HG02759 (cell line): ENCODE data around the gene TMEM86B.
"Not testable (repeated sequence)": the region's sequence is repeated elsewhere in the genome, so short reads cannot be mapped to it uniquely, and the experiment has no call there.

Source experiments
- ATAC-seq: cut with Tn5 transposase; IDR thresholded peaks from one replicate; pipeline ENCODE4 v1.9.1; 2021; ENCODE audit warnings: mild to moderate bottlenecking, moderate library complexity; ENCODE audit not compliant: unreplicated experiment

Gene TMEM86B

DNA sequence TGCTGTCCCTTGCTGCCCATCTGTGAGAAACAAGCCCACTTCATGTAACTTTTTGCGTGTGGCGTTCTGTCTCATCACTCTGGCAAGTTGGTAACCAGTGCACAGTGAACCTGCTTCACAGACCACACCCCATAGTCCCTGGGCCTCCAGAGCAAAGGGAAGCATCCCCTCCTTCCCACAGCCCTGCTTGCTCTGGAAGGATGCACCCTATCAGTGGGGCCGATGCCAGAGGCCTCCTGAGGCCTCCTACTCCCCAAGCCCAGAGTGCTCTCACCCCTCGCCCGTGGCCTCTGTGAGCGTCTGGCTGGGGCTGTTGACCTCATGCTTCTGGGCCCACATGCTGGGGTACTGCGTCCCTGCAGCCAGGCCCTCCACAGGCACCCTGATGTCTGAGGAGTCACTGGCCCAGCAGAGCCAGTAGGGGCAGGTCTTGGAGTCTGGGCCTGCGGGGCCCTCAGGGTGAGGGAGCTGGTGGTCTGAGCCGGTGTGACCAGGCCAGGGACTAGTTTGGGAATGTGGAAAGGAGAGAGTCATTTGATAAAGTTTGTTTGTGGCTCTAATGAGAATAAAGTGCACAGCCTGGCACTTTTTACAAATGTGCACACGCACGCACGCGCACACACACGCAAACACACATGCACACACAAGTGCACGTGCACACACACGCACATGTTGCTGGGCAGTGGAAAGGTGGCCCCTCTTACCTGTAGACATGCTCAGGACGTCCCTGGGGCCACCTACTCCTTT, 5.1 kb downstream of the TMEM86B start:
- ATAC-seq, result no peak

DNA sequence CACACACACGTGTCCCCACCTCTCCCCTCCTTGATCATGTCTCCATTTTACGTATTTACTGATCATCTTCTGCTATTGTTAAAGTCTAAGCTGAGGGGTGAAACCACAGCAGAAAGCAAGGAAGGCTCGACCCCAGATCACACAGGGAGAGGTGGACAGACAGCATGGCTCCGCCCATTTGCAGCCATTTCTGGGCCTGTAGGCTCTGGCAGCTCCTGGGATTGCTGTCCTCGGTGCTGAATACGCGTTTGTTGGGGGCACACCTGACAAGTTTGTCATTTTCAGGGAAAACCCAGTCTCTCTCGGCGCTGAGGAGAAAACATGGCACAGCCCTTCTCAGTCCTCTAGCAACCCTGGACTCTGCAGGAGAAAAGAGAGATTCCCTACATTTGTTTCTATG, 8.0 kb downstream of the TMEM86B start:
- ATAC-seq, result no peak

DNA sequence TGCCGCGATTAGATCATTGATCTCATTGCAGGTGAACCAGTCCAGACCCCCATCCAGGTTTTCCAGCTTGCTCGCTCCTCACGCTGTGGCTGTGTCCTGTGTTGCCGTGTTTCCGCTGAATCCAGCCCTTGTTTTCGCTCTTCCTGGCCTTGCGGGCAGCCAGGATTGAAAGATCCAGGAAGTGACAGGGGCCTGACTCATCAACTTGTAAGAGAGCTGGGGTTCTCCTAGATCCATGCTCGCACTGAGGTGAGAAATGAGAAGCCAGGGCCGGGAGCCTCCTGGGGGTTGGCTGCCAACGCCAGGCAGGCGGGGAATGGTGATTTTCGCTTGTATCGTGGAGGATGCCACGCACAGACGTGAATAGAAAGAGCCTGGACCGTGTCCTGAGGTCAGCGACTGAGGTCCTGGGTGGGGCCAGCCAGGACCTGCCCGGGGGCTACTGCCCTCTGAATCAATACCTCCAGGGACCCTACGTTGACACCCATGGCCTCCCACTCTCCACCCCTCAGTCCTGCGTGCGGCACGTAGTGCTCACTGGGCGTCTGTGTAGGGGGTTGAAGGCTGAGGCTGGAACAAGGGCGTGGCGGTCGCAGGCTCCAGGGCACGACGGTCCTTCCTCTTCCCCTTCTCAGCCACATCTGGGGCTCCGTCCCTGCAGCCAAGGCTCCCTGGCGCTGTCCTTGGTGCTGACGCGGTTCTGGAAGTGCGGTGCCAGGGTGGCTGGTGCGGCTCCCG, 11.9 kb downstream of the TMEM86B start:
- no peak for ATAC-seq

DNA sequence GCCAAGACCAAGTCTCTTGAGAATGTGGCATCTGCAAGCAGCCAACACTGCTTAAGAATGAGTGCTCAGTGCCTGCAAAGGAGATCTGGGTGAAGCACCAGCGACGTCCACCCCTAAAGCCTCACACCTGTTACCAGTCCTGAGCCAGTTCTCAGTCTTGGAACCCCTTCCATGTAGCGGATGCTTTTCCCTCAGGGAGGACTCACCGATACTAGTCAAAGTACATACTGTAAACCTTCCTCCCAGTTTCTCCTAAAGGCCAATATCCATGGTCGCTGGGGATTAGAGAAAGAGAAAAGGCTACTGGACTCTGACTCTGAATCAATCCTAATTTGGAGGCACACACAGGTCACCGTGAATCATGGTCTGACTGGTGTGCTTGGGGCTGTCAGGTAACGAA, 15.0 kb downstream of the TMEM86B start:
- ATAC-seq, result no peak

DNA sequence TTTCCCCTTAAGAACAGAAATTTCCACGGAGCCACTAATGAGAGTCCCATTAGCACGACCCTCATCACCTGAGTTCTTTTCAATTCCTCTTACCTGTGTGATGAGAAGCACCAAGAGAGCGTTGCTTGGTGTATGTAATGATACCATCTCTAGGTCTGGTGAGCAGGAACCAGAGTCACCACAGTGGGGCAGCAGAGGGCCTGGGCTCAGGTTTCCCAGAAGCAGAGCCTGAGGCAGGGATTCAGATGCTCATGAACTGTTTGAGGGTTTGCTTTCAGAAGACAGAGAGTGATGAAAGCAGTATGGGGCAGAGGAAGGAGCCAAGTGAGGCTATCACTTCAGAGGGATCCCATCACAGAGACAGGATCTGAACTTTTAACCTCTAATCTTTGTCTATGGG, 16.1 kb downstream of the TMEM86B start:
- no peak for ATAC-seq

DNA sequence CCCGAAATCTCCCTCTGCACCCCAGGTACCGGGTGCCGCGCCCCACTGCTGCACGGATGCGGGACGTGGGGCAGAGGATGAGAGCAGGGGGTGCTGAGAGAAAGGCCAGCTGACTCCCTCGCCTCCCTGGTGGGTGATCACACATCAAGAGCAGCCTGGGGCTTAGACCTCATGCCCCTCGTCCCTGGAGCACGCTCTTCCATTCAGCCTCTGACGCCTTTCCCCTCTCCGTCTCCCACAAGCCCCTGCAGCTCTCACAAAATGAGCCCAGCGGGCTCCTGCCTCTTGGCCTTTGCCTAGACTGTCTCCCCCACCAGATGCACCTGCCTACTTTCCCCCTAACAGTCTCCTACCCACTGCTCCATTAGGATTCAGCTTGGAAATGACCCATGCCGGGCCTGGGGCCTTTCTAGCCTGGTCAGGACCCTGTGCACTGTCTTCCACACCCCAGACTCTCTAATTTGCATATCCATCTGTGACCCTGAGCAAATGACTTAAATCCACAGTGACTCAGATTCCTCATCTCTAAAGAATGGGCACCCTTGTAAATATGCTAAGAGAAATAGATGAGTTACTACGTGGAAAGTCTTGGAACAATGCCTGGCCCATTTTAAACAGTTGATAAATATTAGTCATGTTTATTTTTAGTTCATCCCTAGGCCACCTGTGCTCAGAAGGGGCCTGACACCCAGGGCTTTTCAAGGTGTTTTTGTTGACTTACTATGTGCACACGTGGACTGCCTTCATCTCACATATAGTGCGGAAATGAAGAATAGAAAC, 18.7 kb downstream of the TMEM86B start:
- no peak for ATAC-seq

DNA sequence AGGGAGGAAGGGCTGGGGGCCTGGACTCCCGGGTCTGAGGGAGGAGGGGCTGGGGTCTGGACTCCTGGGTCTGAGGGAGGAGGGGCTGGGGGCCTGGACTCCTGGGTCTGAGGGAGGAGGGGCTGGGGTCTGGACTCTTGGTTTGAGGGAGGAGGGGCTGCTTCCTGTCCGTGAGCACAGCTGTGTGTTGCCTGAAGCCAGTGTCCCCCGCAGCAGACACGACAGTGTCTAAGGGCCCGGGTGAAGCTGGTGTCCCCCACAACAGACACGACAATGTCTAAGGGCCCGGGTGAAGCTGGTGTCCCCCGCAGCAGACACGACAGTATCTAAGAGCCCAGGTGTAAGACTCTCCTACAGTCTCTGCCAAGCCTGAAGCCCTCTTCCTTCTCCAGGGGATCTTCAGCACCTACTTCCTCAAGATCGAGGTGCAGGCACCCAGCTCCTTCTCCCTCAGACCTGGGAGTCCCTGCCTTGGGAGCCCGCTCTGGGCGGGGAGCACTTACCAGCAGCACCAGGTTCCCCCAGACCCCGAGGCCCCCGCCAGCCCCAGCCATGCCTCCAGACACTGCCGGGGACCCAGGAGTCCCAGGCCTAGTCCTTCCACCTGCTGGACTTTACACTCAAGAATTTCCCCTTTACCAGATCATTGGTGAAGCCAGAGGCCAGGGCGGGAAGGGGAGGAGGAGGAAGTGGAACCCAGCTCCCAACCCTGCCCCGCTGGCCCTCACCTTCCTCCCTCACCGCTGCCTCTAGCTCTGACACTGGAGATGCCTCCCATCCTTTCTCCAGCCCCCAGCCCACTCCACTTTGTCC, 19.5 kb downstream of the TMEM86B start, which contains the start of gene PTPRH:
PTPRH (minus strand) TSS at position 622 of the 813 bp plus-strand sequence; CDS start at position 554, 68 bp downstream.
- no peak for ATAC-seq

DNA sequence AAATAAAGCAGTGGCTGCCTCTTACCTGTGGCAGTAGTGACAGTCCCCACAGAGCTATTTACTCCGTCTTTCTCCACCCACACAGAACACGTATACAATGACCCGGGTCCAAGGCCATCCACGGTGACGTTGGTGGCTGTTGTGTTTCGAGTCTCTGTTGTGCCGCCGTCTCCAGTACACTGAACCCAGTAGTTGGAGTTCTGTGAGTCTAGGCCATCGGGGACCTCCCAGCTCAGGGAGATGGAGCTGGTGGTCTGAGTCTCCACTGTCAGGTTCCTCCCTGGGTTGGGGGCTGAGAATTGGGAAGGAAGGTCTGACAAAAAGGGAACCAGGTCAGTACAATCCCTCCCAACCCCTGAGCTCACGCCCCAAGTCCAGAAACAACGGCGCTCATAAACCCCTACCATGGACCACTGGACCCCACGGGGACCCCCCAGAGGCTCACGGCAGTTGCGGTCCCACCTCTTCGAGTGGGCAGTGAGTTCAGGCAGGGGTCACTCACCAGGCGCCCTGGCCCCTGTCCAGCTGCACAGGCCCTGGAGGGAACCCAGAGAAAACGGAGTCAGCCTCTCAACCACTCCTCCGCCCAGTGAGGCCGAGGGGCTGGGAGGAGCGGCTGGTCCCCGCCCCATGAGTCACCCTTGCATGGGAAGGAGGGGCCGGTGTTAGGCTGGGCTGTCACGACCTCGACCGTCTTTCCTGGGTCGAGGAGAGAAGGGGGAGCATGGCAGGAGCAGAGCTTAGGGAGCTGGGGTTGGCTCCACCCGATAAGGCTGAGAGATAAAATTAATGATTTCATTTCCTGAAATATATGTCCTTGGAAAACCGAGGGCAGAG, 21.7 kb downstream of the TMEM86B start:
- no peak for ATAC-seq

DNA sequence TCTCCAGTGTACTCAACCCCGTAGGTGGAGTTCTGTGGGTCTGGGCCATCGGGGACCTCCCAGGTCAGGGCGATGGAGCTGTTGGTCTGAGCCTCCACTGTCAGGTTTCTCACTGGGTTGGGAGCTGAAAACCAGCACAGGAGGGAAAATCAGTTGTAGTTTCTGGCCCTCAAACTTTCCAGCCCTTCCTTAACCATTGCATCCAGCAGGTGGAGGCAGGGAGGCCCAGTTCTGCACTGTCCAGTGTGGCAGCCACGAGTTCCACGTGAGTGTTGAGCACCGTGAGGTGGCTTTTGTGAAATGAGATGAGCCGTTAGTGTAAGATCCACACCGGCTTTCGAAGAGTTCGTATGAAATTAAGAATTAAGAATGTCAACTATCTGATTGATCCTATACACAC, 26.4 kb downstream of the TMEM86B start:
- not testable (repeated sequence) for ATAC-seq

DNA sequence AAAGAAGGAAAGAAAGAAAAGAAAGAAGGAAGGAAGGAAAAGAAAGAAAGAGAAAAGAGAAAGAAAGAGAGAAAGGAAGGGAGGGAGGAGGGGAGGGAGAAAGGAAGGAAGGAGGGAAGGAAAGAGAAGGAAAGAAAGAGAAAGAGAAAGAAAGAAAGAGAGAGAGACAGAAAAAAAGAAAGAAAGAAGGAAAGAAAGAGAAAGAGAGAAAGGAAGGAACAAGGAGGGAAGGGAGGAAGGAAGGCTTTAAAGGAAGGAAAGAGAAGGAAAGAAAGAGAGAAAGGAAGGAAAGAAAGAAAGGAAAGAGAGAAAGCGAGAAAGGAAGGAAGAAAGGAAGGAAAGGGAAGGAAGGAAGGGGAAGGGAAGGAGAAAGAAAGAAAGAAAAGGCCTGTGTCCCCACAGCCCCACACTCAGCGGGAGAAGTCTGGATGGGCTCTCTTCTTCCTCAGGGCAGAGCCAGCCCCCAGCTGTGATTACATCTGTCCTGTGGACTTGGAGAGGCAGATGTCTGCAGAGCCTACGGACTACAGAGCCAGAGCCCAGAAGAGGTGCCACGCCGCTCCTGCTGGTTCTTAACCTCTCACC, 28.9 kb downstream of the TMEM86B start:
- ATAC-seq, result no peak

DNA sequence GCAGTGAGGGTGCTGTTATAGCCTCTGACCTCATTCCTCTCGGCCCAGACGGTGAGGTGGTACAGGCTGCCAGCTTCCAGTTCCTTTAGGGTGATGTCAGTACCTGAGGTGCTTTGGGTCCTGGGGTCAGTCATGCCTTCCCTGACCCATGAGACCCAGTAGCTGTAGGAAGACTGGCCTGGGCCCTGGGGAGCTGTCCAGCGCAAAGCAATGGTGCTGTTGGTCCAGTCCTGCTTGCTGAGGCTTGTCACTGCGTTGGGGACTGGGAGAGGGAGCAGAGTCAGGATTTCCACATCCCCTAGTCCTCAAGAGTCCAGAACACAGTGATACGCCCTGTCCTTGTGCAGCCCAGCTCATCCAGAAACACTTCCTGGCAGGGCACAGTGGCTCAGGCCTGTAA, 29.9 kb downstream of the TMEM86B start:
- no peak for ATAC-seq

DNA sequence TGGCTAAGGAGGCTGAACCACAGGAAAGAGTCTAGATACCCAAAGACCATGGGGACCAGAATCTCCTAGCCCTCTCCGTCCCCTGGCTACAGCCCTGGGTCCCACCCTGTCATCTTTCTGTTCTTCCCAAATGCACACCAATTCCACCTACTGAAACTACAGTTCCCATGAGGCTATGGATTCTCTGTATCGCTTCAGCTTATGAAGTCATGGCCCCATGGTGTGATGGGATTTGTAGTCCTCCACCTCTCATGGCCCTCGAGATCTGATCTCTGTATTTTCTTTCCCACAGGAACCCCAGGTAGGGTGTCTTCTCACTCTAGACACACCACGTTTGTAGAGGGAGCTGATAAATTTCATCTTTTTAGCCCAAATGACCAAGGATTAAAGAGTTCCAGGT, 31.0 kb downstream of the TMEM86B start:
- no peak for ATAC-seq

DNA sequence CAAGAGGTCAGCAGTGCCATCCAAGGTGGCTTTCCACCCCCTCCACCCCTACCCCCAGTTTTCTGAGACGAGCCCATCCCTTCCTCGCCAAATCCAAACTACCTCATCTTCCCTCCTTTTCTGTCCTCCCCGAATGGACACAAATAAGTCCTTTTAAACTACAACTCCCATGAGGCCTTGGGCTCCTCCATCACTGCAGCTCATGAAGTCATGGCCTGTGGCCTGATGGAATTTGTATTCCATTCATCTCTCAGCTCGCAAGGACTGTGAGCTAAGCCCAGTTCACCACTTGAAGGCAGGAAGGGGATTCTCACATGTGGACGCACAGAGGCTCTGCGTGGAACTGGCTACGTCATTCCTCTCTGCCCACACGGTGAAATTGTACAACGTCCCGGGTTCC, 31.8 kb downstream of the TMEM86B start:
- ATAC-seq, result no peak

DNA sequence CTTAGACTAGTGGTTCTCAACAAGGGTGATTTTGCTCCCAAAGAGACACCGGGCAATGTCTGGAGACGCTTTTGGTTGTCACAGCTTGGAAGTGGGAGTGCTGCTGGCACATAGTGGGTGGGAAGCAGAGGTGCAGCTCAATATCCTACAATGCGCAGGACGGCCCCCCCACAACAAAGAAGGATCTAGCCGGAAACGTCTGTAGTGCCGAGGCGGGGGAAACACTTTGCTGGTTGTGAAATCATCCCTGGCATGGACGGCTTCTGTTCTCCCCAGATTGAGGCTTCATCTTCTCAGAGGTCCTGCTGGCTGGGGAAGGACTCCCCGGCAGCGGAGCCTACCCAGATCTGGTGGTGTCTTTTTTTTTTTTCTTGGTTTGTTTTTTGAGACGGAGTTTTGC, 35.1 kb downstream of the TMEM86B start:
- ATAC-seq, result no peak

DNA sequence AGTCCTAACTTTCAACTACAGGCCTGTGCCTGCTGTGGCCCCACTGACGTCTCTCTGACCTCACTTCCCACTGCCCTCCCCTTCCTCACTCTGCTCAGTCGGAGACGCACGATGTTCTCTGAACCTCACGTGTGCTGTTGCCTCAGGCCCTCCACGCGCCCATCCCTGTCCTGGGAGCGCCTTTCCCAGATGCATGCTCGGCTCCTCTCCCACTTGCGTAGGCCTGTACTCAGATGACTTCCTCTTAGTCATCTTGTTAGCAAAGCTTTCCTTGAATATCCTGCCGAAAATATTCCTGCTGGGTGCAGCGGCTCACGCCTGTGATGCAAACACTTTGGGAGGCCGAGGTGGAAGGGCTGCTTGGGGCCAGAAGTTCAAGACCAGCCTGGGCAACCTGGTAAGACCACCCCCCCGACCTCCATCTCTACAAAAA, 39.1 kb downstream of the TMEM86B start:
- ATAC-seq, result no peak

DNA sequence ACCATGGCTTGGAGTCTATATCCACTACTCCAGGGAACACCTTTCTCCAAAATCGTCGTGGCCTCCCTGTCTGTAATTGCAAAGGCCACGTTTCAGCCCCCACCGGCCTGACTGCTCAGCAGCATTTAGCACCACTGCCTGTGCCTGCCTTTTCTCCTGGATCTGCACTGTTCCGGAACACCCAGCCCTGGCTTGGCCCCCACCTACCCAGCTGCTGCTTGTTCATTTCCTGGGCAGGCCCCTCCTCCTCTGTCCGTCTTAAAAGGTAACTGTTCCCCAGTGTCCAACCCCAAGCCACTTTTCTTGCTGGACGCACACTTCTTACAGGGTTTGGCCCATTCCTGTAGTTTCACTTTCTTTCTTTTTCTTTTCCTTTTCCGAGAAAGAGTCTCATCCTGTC, 39.9 kb downstream of the TMEM86B start:
- no peak for ATAC-seq

DNA sequence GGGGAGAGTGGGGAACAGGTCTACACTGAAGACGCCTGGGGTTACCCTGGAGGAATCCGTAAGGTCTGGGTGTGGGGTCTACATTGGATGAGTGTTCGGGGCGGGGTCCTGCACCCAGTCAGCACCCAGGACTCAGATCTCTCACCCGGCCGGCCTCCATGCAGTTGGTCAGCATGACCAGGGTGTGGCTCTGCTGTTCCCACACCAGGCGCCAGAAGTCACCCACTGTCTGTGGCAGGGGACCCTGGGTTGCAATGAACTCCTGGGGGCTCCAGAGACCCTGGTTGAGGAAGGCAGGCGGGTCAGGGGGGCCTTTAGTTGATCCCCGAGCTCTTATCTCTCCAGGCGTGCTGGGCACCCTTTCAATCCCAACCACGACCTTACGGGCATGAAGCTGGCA, 42.5 kb downstream of the TMEM86B start:
- ATAC-seq, result no peak

DNA sequence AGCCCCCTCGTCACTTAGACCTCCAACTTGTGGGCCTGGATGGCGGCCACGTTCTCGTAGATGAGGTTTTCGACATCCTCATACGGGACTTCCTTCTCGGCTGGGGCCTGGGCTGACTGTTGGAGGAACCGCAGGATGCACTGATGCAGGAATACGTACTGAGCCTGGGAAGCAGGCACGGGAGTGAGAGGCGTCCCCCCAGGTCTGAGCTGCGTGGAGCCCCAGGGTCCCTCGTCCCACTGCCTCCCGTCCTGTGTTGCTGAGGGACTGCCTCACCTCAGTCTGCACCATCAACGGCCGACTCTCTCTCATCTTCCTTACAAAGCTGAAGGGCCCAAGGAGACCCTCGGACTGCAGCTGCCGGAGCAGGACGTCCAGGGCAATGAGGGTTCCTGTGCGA, 46.8 kb downstream of the TMEM86B start:
- no peak for ATAC-seq
